HG03571 (cell line): Measurements from ENCODE around the gene STK32A.
A peak's percentile ranks its signal among the peaks of the same experiment; 100 is the strongest.

Source experiments
- ATAC-seq: cut with Tn5 transposase; IDR thresholded peaks from one replicate; pipeline ENCODE4 v1.9.1; 2021; ENCODE audit not compliant: unreplicated experiment

STK32A gene

DNA sequence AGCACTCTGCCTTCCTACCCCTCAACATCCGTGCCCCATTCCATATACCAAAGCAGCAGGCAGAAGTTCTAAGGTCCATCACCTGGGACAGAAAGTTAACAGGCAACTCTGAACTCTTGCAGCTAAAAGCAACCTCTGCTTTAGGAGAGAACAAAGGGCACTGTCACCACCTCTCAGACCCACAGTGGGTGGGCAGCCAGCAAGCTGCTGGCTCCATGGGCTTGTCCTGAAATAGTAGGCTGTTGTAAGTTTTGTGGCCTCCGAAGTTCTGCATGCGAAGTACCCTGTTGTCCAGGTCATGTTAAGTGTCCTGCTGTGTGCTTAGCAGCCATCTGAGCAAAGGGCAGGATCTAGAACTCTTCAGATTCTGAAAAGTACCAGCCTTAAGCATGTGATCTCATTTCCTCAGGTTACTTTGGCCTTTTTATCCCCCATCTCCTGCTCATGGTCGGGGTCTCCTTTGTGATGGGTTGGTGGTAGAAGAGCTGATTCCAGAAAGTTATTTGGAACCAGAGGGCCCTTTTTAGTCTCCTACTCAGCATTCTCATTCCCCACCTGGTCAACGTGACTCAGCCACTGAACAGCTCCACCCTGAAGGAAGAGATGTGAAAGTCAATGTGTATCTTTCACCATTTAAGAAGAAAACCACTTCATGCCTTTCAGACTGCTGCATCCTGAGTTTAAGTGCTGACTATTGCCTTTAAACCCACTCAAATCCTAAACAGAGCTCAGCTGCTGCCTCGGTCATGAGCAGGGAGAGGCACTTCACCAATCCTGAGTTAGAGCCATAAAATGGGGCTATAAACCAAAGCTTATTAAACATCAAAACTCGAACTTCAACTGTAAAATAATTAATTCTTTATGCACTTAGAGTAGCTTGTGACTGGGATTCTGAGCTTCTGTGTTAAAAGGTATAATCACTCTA lies 153.6 kb downstream of the STK32A start:
- no peak for ATAC-seq

GRCh38 chr5:147390654-147391225 lies 155.9 kb downstream of the STK32A start:
- no peak for ATAC-seq

DNA sequence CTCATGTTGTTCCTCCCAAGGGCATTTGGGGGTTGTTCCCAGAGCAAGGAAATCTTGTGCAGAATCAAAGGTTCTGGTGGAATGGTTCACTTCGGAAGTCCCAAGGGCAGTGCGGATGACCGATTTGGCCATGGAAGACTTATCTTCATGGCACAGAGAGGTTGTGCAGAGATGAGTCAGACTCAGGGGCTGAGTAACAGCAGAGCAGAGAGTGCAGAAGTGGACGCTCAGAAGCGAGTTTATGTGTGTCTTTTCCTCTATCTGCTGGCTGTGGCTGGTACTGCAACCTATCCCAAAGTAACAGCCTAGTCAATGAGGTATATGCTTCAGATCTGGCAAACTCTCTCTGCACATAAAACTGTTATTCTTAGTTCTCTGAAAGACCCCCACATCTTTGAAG lies 157.0 kb downstream of the STK32A start:
- ATAC-seq = peak; percentile 92

DNA sequence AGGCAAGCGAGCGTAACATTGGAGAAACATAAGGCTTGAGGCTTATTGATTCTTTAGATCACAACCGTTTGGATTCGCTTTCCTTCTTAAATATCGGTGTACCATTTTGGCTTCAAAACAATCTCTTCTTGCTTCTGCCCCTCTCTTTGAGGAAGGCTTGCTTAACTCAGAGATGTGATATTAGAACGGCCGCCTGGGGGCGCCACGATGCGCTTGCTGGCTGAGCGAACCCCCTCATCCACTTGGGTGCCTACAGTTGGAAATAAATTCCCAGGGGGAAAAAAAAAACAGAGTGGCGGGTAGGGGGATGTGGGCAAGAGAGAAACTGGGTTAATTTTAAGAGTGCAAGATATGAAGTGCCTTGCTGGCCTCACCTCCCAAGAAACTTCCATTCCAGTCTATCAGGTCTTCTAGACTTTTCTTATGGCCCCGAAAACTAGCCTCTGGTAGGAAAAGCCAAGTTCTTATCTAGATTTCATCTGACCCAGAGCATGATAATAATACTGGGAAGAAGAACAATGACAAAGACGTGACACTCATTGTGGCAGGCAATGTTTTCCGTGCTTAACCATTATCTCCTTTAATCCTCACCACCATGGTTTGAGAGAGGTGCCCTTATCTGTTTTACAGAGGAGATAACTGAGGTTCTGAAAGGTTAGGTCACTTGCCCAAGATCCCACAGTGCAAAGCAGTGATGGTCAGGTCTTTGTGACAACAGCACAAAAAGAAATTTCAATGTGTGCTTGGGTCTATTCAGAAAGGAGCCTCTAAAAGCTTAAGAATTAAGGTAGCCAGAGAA lies 159.2 kb downstream of the STK32A start:
- no peak for ATAC-seq

DNA sequence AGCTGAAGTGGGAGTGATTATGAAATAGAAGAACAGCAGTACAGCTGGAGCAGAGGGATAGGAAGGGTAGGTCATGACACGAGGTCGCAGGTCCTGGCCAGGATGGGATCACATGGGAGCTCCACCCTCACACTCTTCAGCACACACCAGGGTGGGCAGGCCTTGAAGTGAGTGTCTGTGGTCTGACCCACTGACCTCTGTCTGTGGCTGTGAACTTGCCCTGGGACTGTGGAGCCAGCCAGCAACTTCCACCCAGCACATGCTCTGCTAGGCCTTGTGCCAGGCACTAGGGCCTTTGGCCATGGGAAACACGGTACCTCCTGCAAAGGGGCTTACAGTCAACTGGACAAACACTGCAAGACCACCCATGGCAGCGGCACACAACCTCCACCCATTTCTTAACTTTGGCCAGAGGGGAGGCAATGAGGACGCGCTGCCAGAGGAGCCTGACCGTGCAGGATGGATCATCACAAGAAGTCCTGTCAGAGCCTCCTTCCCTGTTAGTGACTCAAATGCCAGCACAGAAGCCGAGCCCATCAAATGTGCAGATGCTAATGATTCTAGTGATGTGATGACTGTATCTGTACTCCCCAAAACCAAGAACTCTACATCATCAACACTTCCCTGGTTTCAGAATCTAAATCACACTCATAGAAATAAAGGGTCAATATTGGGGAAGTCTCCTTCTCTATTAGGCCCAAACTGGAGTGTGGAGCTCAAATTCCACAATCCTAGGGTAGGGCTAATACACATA lies 161.4 kb downstream of the STK32A start:
- no peak for ATAC-seq

GRCh38 chr5:147397616-147398015 lies 162.8 kb downstream of the STK32A start:
- ATAC-seq = no peak

GRCh38 chr5:147398860-147399259 lies 164.0 kb downstream of the STK32A start:
- ATAC-seq = no peak

DNA sequence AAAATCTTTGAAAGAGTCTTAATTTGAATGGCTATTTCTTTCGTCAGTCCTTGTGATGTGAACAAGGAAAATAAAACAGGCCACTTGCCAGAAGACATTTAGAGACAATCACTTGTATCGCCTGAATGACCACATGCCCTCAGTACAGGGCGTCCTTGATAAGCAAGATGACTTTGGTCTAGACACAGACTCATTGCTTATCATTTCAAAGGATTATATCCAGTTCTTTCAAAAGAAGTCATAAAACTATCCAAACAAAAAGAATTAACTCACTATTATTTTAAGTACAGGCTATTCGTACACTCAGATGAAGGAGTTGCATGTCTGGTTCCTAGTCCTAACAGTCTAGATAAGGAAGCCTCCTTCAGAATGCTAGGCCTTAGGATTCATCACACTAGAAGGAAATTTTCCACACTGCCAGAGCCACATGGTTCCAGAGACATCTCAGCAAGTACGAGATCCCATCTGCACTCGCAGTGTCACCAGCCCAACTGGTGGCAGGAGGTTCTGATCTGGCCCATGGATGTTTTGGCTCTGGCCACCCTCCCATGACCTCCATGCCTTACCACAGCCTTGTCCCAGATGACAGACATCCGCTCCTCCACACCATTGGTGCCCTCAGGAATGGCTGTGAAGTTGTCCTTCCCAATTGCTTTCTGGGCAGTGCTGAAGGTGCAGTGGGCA lies 165.4 kb downstream of the STK32A start:
- ATAC-seq = no peak

- ATAC-seq = no peak
Observed at GRCh38 chr5:147400881-147401280, 166.1 kb downstream of the STK32A start.

GRCh38 chr5:147403651-147404640 lies 169.1 kb downstream of the STK32A start:
- ATAC-seq = peak; percentile 95

- peak; percentile 29 for ATAC-seq
Observed at GRCh38 chr5:147404706-147405105, 169.9 kb downstream of the STK32A start.

DNA sequence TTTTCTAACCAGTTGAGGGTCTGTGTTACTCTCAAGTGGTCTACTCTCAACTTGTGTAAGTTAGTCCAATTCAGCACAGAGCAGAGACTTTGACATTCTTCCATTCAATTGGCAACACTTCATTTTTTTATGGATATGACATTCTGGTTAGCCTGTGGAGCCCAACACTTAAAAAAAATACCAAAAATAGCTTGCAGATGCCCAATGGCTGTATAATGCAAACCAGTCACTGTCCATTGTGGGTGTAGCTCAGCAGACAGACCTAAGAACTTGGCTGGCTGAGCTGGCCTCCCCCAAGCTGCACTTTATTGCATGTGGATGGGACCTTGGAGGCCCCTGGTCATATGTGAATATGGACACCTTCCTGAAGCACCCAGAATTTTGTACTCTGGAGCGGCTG lies 171.8 kb downstream of the STK32A start:
- ATAC-seq = no peak

GRCh38 chr5:147407094-147407681 lies 172.4 kb downstream of the STK32A start:
- ATAC-seq = no peak

GRCh38 chr5:147408980-147409379 lies 174.2 kb downstream of the STK32A start:
- ATAC-seq = no peak

DNA sequence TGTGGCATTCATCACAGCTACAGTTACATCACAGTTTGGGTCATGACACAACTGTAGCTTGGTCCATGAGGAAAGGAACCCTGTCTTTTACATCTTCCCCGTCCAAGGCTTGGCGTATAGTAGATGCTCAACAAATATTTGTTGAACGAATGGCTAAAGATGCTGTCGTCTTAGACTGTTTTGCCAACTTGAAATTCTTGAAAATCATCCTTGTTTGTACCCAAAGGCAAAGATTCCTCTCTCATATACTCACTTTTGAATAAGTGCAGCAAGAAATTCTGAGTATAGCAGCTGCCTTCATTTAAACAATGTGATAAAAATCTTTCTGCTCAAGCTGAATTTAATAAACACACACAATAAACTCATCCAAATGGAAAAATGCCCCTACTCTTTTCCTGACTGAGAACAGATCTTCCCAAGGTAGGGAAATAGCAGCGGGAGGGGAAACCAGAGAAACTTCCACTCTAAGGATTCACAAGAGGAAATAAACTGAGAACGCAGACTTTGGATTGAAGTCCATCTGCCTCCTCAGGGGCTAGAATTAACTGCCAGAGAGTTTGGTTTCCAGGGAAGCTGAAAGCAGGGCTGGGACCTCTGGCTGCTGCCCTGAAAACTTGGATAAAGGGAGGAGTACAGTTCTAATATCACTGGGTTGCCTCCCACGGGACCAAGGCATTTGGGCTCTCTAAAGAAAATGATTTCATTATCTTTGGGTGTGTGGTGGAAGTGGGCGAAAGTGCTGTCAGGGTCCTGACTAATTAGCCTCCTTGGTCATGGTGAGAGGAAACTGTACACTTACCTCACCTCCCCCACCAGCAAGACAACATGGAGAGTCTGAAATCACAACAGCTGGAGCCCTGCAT lies 175.9 kb downstream of the STK32A start:
- ATAC-seq = no peak

GRCh38 chr5:147411359-147412319 lies 176.8 kb downstream of the STK32A start:
- ATAC-seq = no peak

GRCh38 chr5:147412561-147412960 lies 177.7 kb downstream of the STK32A start:
- ATAC-seq = no peak
